ENCODE data around the gene TEX264.

Gene TEX264

DNA sequence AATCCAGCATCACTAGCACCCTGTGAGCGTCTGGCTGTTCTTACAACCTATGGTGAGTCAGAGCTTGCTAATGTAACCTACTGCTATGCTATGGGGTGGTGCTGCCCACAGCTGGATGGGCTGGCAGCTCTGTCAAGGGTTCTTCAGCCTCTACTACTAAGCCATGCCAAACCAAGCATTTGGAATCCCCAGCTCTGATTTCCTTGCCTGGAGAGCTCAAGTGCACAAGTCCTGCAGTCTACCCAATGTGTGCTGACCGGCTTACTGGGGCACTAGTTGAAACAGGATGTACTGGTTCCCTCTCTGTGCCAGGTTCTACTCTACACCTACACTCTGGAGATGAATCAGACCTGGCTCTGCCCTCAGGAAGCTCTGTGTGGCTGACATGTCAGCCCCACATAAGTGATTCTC lies 4.2 kb downstream of the TEX264 start:
- no peak for DNase-seq (ENCODE audit: low read depth)

DNA sequence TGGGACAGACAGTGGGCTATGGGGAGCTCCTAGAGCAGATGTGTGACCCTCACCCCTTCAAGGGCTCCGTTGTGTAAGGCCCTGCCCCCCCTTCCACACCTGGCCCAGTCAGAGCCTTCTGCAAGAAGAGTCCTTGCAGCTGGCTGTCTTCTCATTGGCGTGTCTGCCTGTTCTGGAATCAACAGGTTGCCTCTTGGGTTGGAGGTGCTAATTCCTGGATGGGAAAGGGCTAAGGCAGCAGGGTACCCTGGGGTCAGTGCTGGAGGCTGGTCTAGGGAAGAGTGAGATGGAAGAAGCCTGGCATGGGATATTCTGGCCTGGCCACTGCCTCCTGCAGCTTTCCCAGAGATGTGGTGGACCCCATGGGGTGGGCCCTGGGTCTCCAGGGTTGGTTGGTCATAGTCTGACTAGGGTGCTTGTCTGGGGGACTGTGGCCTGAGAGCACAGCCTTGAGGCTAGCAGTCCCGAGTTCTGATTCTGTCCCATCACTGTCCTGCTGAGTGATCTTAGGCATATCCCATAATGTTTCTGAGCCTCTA lies 5.1 kb downstream of the TEX264 start:
- DNase-seq (ENCODE audit: low read depth): no peak

- no peak for DNase-seq (ENCODE audit: low read depth)
These were observed 6.3 kb downstream of the TEX264 start for GRCh38 chr3:51677358-51677757.

GRCh38 chr3:51678186-51678585 lies 7.1 kb downstream of the TEX264 start:
- DNase-seq (ENCODE audit: low read depth): no peak

DNA sequence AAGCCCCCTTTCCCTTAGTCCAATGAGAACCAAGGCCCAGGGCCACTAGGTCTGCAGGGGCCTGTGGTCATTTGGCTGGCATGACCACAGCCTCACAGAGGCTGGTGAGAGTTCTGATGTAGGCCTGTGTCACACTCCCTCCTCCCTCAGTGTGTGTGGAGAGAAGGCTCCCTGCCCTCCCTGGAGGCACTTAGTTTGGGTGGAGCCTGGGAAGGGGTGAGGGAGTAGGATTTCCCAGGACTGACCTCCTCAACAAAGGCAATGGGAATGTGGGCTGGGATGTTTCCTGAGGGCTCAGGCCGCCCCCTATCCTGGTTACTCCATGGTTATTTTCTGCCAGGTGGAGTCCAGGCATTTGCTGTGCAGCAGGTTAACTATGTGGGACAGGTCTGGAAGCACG lies 7.6 kb downstream of the TEX264 start:
- no peak for DNase-seq (ENCODE audit: low read depth)

DNA sequence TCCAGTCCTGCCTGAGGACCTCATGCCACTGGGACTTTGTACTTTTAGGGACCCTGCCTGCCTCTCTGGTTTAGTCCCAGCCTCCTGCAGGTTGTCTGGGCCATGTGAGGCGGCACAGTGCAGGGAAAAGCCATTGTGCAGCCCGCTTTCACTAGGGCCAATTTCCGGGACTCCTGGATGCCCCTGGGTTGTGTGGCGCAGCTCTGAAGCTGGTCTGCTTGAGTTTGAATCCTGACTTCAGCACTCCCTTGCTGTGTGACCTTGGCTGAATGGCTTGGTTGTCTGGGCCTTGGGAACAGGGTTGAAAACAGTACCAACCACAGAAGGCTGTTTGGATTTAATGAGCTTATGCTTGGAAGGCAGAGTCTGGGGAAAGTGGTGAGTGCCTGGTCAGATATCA lies 8.3 kb downstream of the TEX264 start:
- no peak for DNase-seq (ENCODE audit: low read depth)

GRCh38 chr3:51679777-51680176 lies 8.7 kb downstream of the TEX264 start:
- no peak for DNase-seq (ENCODE audit: low read depth)

GRCh38 chr3:51680196-51680595 lies 9.1 kb downstream of the TEX264 start:
- DNase-seq (ENCODE audit: low read depth): no peak

DNA sequence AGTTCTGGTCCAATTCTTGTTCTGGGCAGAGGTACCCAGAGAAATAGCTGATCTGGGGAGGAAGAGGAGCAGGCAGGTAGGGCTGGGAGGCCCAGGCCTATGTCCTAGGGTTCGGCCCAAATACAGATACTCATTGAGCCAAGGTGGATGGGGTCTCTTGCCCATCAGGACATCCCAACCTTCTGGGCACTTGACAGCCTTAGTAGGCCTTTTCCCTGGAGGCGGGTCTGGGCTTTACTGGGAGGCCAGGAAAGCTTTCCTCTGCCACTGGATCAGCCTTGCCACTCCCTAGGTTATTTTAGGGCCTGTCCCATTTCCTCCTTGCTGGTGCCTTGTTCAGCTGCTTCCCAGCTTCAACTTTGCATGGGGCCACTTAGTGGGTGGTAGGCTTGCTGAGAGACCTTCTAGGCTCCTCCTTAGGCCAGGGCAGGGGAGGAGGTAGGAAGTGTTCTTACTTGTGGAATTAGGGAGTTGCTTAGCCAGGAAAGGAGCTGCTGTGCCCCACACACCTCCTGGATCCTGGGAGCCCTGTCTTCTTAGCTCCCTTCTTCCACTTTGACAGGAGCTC lies 9.7 kb downstream of the TEX264 start:
- no peak for DNase-seq (ENCODE audit: low read depth)

DNA sequence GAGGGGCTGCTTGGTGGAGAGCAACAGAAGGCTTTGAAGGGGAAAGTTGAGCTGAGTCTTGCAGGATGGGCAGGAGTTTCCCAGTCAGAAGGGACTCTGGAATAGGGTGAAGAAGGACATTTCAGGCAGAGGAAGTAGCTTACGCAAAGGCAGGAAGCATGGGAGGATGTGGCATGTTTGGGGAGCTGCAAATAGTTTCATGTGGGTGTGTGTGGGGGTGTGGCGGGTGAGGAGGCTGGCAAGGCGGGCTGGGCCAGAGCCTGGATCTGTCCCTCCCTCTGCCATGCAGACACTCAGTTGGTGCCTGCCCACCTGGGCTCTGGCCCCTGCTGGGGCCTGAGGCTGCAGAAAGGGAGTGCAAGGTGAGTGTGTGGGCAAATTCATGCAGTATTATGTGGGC lies 10.4 kb downstream of the TEX264 start:
- DNase-seq (ENCODE audit: low read depth): no peak

GRCh38 chr3:51682079-51682478 lies 11.0 kb downstream of the TEX264 start:
- peak; percentile 56 for DNase-seq (ENCODE audit: low read depth)

GRCh38 chr3:51682526-51682925 lies 11.5 kb downstream of the TEX264 start:
- DNase-seq (ENCODE audit: low read depth): no peak

GRCh38 chr3:51683566-51683965 lies 12.5 kb downstream of the TEX264 start:
- no peak for DNase-seq (ENCODE audit: low read depth)

GRCh38 chr3:51684971-51685751 lies 14.1 kb downstream of the TEX264 start:
- no peak for DNase-seq (ENCODE audit: low read depth)

GRCh38 chr3:51686056-51686455 lies 15.0 kb downstream of the TEX264 start:
- no peak for DNase-seq (ENCODE audit: low read depth)

- peak; percentile 71 for DNase-seq (ENCODE audit: low read depth)
These were observed 15.6 kb downstream of the TEX264 start for GRCh38 chr3:51686512-51687215.

GRCh38 chr3:51687431-51688205 lies 16.6 kb downstream of the TEX264 start:
- no peak for DNase-seq (ENCODE audit: low read depth)

- no peak for DNase-seq (ENCODE audit: low read depth)
These were observed 17.2 kb downstream of the TEX264 start for GRCh38 chr3:51688206-51688600.

GRCh38 chr3:51691021-51691420 lies 20.0 kb downstream of the TEX264 start:
- DNase-seq (ENCODE audit: low read depth): no peak

GRCh38 chr3:51691949-51692348 lies 20.9 kb downstream of the TEX264 start:
- DNase-seq (ENCODE audit: low read depth): no peak

- DNase-seq (ENCODE audit: low read depth): no peak
These were observed 21.9 kb downstream of the TEX264 start for GRCh38 chr3:51692980-51693395.

DNA sequence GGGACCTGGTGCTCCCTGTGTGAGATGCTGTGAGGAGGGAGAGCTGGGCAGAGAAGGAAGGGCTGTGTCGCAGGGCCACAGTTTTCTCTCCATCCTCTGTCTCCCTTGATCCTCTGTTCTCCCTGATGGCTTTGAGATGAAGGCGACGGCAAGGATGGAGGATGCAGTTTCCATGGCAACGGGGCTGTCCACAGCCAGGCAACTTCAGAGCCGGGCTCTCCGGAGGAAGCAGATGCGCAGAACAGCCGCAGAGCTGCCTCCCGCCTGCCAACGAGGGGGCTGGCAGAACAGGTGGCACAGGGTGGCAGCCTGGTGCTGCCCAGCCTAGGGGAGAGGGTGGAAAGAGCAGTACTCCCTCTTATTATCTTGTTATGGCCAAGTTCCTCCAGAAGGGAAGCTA lies 25.9 kb downstream of the TEX264 start:
- DNase-seq (ENCODE audit: low read depth): no peak
